Psoas muscle (tissue), 8 donors: ENCODE measurements around the gene SRP54. TPM values are rescaled to one million over a fixed set of nuclear protein-coding genes. Genes with fewer than 3 reads are reported as not detected.
A peak's percentile ranks its signal among the peaks of the same experiment; 100 is the strongest.

Experiments used
- ATAC-seq, 4 donors: fragments of 200-7000 bp; cut with Tn5 transposase; one replicate each; pipeline ENCODE4 v1.9.1; 2020; ENCODE audit warnings: moderate library complexity in 3 of 4, mild to moderate bottlenecking in 2 of 4
- DNase-seq, 2 donors: peaks; one replicate each; pipeline ENCODE4 v3.0.0-alpha.2; 2020
- H3K27ac ChIP-seq: fragments of 200-600 bp; one replicate; pipeline ENCODE4 v1.8.0; 2022
- H3K27me3 ChIP-seq, 3 donors: fragments of 200-600 bp in 1 of 3; one replicate each; pipeline versions ENCODE4 v1.6.1 to v1.8.0; 2013 to 2022; ENCODE audit warnings: low read length in 2 of 3, mild to moderate bottlenecking in 2 of 3, moderate library complexity in 1 of 3; ENCODE audit not compliant: insufficient read depth in 3 of 3
- H3K36me3 ChIP-seq, 2 donors: fragments of 200-600 bp in 1 of 2; one replicate each; pipeline versions ENCODE4 v1.6.1 to v1.8.0; 2013 to 2022; ENCODE audit warnings: low read depth in 1 of 2, mild to moderate bottlenecking in 1 of 2, moderate library complexity in 1 of 2; ENCODE audit not compliant: insufficient read depth in 1 of 2
- H3K4me1 ChIP-seq: fragments of 200-600 bp; one replicate; pipeline ENCODE4 v1.8.0; 2022
- H3K4me3 ChIP-seq: fragments of 200-600 bp; one replicate; pipeline ENCODE4 v1.8.0; 2022; ENCODE audit warnings: mild to moderate bottlenecking
- H3K9me3 ChIP-seq: fragments of 200-600 bp; one replicate; pipeline ENCODE4 v1.8.0; 2022
- WGBS, 3 donors: extraction: QIAGEN DNeasy Blood & Tissue Kit; methylation state at CpG; one replicate each; pipeline versions ENCODE4 v1.1.6 to v1.1.7; 2013; 5-methylcytosine and 5-hydroxymethylcytosine counted together
- intact Hi-C, 2 donors: fragments of 100-400 bp; cut with DNase I; formaldehyde crosslinking; loops; one replicate each; pipeline versions ENCODE4 v1.11.0 to v1.14.2; 2022
- polyA plus RNA-seq, 3 donors: library from polyadenylated mRNA; stranded (reverse); fragments of 200-250 nt; gene quantifications; one replicate each; pipeline ENCODE4 v1.2.3, GENCODE V29; 2013
- total RNA-seq, 4 donors: library from RNA; stranded (reverse); fragmentation: NEBNext Ultra II Directional in 2 of 4; extraction: Animal tissue kit (Norgen Biotek cat#: 25700) in 2 of 4; gene quantifications; one replicate each; pipeline versions ENCODE4 v1.2.1 to v1.2.4, GENCODE V29; 2021 to 2023
- TF ChIP-seq, protein P1 (sequence below): fragments of 200-600 bp; IDR thresholded peaks from one replicate; pipeline ENCODE4 v1.8.0; 2022; ENCODE audit warnings: antibody characterized with exemption
- donor health status: healthy with polysubstance abuse.
- donor health status: DM: no; HTN: no; CAD: no; lungs with moderate emphysema.
- donor health status: Bipolar disorder and iron deficiency.
- donor health status: healthy.
- donor health status: DM: yes; HTN: yes; CAD: no.
- donor health status: DM: no; HTN: no; CAD: no.
- donor health status: DM: no; HTN: no; CAD: no.
- donor health status: DM: yes; HTN: yes; CAD: no.

SRP54 gene
- total and polyA plus RNA-seq, 7 donors, result 27.9 to 51.2 (median 35.7) TPM

DNA sequence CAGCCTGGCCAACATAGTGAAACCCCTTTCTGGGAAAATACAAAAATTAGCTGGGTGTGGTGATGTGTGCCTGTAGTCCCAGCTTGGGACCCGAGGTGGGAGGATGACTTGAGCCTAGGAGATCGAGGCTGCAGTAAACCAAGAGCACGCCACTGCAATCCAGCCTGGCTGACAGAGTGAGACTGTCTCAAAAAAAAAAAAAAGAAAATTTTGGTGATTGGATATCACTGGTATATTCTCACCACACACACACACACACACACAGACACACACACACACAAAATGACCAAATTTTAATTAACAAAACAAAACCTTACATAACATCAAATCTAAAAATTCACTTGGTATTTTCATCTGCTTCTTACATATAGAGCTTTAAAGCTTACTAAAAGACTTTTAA, 59.8 kb downstream of the SRP54 start:
- no peaks in the 10 kb centered on the region for H3K27me3 ChIP-seq
- DNase-seq (no peak), ATAC-seq (no peak)
- H3K36me3 ChIP-seq, result peaks cover 0 to 3% of the 10 kb centered on the region in 2 donors
- 81 to 87% (median 86%) methylated on average over 3 of the region's 3 CpGs for WGBS, 3 donors
- intact Hi-C loops, result no loop called here
- no peaks in the 10 kb centered on the region for H3K9me3 ChIP-seq
- H3K27ac ChIP-seq, result no peak overlapping the region
- no peak overlapping the region for H3K4me3 ChIP-seq
- H3K4me1 ChIP-seq, result peaks cover 6% of the 10 kb centered on the region
- TF ChIP-seq, protein P1, sequence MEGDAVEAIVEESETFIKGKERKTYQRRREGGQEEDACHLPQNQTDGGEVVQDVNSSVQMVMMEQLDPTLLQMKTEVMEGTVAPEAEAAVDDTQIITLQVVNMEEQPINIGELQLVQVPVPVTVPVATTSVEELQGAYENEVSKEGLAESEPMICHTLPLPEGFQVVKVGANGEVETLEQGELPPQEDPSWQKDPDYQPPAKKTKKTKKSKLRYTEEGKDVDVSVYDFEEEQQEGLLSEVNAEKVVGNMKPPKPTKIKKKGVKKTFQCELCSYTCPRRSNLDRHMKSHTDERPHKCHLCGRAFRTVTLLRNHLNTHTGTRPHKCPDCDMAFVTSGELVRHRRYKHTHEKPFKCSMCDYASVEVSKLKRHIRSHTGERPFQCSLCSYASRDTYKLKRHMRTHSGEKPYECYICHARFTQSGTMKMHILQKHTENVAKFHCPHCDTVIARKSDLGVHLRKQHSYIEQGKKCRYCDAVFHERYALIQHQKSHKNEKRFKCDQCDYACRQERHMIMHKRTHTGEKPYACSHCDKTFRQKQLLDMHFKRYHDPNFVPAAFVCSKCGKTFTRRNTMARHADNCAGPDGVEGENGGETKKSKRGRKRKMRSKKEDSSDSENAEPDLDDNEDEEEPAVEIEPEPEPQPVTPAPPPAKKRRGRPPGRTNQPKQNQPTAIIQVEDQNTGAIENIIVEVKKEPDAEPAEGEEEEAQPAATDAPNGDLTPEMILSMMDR, result no peak

DNA sequence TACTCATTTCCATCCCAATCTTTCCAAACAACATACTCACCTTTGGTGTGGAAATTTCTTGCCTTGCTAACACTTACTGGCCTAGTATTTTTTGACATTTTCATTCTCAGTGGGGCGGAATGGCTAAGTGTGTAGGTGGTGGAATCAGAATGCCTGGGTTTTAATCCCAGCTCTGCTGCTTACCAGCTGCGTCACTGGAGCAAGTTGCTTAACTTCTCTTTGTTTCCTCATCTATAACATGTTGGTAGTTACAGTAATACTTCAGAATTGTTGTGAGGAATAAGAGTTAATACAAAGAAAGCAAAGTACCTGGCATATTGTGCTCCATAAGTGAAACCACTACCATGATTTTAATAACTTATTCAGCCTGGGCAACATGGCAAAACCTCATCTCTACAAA, 60.3 kb downstream of the SRP54 start:
- DNase-seq (no peak), ATAC-seq (no peak)
- Histone ChIP-seq H3K4me3 (no peak overlapping the region), H3K27me3 (no peaks in the 10 kb centered on the region), H3K36me3 (peaks cover 0 to 6% of the 10 kb centered on the region in 2 donors), H3K9me3 (no peaks in the 10 kb centered on the region), H3K27ac (no peak overlapping the region), H3K4me1 (peaks cover 10% of the 10 kb centered on the region)
- WGBS, 3 donors, result 93 to 96% (median 93%) methylated on average over 2 of the region's 2 CpGs
- TF ChIP-seq, protein P1, result no peak
- intact Hi-C loops, result no loop called here

DNA sequence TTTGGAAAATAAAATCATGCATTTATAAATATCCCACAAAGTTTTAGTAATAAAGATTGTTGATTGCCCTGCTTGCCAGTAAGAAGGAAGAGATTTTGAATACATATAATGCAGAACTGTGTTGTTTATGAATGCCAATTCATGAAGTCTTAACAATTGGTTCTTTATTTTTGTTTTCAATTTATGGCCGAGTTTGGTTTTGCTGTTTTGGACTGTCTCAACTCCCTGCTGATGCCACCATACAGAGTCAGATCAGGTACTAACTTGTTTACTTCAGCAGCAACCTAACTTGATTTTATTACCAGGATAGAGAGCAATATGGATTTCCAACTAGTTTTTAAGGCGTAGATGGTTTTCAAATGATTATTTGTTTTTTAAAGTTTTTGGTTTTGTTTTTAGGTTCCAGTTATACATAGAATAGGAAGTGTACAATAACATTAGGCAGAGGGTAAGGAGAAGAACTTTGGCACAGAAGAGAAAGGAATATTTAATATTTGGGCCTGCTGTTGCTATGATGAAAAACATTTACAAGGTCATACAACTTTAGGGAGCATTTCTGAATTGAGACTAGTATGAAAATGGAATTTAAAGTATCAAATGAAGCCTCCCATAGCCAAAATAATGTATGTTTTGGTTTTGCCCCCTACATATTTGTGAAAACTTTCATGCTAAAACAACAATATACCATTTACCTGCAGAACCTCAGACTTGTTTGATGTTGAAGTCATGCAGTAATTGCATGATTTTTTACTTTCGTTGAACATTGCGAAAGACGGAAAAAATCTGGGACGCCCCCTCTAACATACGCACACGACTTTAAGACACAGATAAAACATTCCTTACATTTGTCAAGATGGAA, 62.4 kb downstream of the SRP54 start:
- TF ChIP-seq, protein P1, result no peak
- peaks cover 0 to 13% of the 10 kb centered on the region in 2 donors for H3K36me3 ChIP-seq
- WGBS, 3 donors, result 20 to 28% (median 28%) methylated on average over 8 of the region's 8 CpGs
- no peaks in the 10 kb centered on the region for H3K27me3 ChIP-seq
- H3K4me1 ChIP-seq, result peaks cover 16% of the 10 kb centered on the region
- no peaks in the 10 kb centered on the region for H3K9me3 ChIP-seq
- H3K4me3 ChIP-seq, result peak overlapping the region; percentile 95
- ATAC-seq, result no peak
- DNase-seq, result no peak
- peak overlapping the region; percentile 95 for H3K27ac ChIP-seq
- intact Hi-C loops, result loop anchor here in 1 of 2 donors (5.0 kb wide), 1 partner anchor 63 kb away; the partner anchor contains the start of gene SRP54

DNA sequence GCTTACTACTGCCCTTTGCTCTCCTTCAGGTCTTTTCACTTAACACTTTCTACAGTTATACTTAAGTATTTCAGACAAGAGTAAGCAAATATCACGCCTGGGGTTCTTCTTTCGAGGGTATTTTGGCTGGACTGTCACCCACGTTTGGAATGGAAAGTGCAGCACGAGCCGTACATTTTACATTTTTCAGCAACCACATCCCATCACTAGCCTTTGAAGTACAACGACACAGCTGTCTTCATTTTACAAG, 62.9 kb downstream of the SRP54 start:
- H3K27me3 ChIP-seq, result no peaks in the 10 kb centered on the region
- peak overlapping the region; percentile 95 for H3K4me3 ChIP-seq
- H3K4me1 ChIP-seq, result peaks cover 20% of the 10 kb centered on the region
- peak overlapping the region; percentile 95 for H3K27ac ChIP-seq
- WGBS, 3 donors, result 0 to 1% (median 1%) methylated on average over 6 of the region's 6 CpGs
- intact Hi-C loops, result loop anchor here (2.0 to 5.0 kb wide), 3 partner anchors 63 to 171 kb away; partner anchors contain the start of genes SRP54 (in 2 of the 2) and BAZ1A (in 1 of the 2)
- no peaks in the 10 kb centered on the region for H3K9me3 ChIP-seq
- DNase-seq (no peak), ATAC-seq (no peak)
- peaks cover 0 to 13% of the 10 kb centered on the region in 2 donors for H3K36me3 ChIP-seq
- TF ChIP-seq, protein P1, result no peak
